Neural progenitor cell (in vitro differentiated cells): ENCODE results near the gene SLC6A11.

Source experiments
- CTCF ChIP-seq: fragments of 200-600 bp; sonication (generic); IDR thresholded peaks from 2 replicates; pipeline ENCODE4 v1.5.1; 2017; ENCODE audit warnings: antibody characterized with exemption, mild to moderate bottlenecking
- EZH2 ChIP-seq: fragments of 200-600 bp; sonication (generic); IDR thresholded peaks from 2 replicates; pipeline ENCODE4 v1.6.1; 2017; ENCODE audit warnings: antibody characterized with exemption, mild to moderate bottlenecking, moderate library complexity

DNA sequence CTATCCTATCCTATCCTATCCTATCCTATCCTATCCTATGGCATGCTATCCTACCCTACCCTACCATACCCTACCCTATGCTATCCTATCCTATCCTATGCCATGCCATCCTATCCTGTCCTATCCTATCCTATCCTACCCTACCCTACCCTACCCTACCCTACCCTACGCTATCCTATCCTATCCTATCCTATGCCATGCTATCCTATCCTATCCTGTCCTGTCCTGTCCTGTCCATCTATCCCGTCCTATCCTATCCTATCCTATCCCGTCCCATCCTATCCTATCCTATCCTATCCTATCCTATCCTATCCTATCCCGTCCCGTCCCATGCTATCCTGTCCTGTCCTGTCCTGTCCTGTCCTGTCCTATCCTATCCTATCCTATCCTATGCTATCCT, 57.4 kb downstream of the SLC6A11 start:
- TF ChIP-seq EZH2 (no peak), CTCF (no peak)
